SU-DHL-6 (cell line): ENCODE measurements around the gene NPAS2.

Experiments
- H2AFZ ChIP-seq: fragments of 200-600 bp; sonication (generic); 2 replicates; pipeline ENCODE4 v1.6.1; 2014; ENCODE audit warnings: low read depth, mild to moderate bottlenecking, moderate library complexity, mixed read lengths, antibody characterized with exemption, low read length; ENCODE audit not compliant: severe bottlenecking
- H3F3A ChIP-seq: fragments of 200-600 bp; shearing (Covaris generic); 2 replicates; pipeline ENCODE4 v1.6.0; 2016; ENCODE audit warnings: antibody characterized with exemption, mild to moderate bottlenecking; ENCODE audit not compliant: insufficient read depth
- H3K27ac ChIP-seq: fragments of 200-600 bp; sonication (generic); 2 replicates; pipeline ENCODE4 v1.5.1; 2016; ENCODE audit warnings: low read depth, mild to moderate bottlenecking, low read length, moderate library complexity, mixed read lengths
- H3K27me3 ChIP-seq: fragments of 200-600 bp; sonication (generic), shearing (Covaris generic); 2 replicates; pipeline ENCODE4 v1.6.0; 2014; ENCODE audit warnings: mild to moderate bottlenecking, low read length
- H3K36me3 ChIP-seq: fragments of 200-600 bp; sonication (generic); 2 replicates; pipeline ENCODE4 v1.6.1; 2014; ENCODE audit warnings: mild to moderate bottlenecking, low read length, mixed read lengths
- H3K4me2 ChIP-seq: fragments of 300-600, 200-600 bp; shearing (Covaris generic), sonication (generic); 2 replicates; pipeline ENCODE4 v1.6.0; 2014; ENCODE audit warnings: low read length, low read depth, mild to moderate bottlenecking; ENCODE audit not compliant: poor library complexity, severe bottlenecking
- H3K4me3 ChIP-seq: fragments of 200-600 bp; sonication (generic); 2 replicates; pipeline ENCODE4 v1.5.1; 2014; ENCODE audit warnings: antibody characterized with exemption, low read length, mild to moderate bottlenecking, mixed read lengths; ENCODE audit not compliant: insufficient read depth, poor library complexity, severe bottlenecking
- H3K79me2 ChIP-seq: fragments of 200-600 bp; sonication (generic); 2 replicates; pipeline ENCODE4 v1.6.1; 2014; ENCODE audit warnings: mild to moderate bottlenecking, low read length, moderate library complexity; ENCODE audit not compliant: insufficient read depth
- H3K9ac ChIP-seq: fragments of 200-600 bp; sonication (generic); 2 replicates; pipeline ENCODE4 v1.7.0; 2014; ENCODE audit warnings: mild to moderate bottlenecking, low read length
- H3K9me2 ChIP-seq: fragments of 200-600 bp; sonication (generic); replicated peaks from 2 replicates; pipeline ENCODE4 v1.6.1; 2014; ENCODE audit warnings: low read length; ENCODE audit not compliant: insufficient read depth
- H3K9me3 ChIP-seq: fragments of 200-600 bp; sonication (generic); 2 replicates; pipeline ENCODE4 v1.6.1; 2014; ENCODE audit warnings: low read length, mixed read lengths; ENCODE audit not compliant: insufficient read depth
- H4K20me1 ChIP-seq: fragments of 200-600 bp; sonication (generic); 2 replicates; pipeline ENCODE4 v1.6.1; 2014; ENCODE audit warnings: low read depth, mild to moderate bottlenecking, antibody characterized with exemption, low read length, moderate library complexity, mixed read lengths
- CTCF ChIP-seq: fragments of 200-600 bp; sonication (generic); IDR thresholded peaks from one replicate; pipeline ENCODE4 v1.5.1; 2017; ENCODE audit warnings: antibody characterized with exemption, mild to moderate bottlenecking, low read length, moderate library complexity; ENCODE audit not compliant: insufficient read depth, poor library complexity, severe bottlenecking
- EZH2phosphoT487 ChIP-seq: fragments of 200-600 bp; sonication (generic), shearing (Covaris generic); conservative IDR thresholded peaks from 2 replicates; pipeline ENCODE4 v1.6.1; 2018; ENCODE audit warnings: mild to moderate bottlenecking, antibody characterized with exemption, low read length, moderate library complexity, mixed read lengths

Gene NPAS2

GRCh38 chr2:100852999-100853908 is 33.3 kb downstream of the NPAS2 start:
- H3K79me2 ChIP-seq, result no peaks in the 10 kb centered on the region
- no peaks in the 10 kb centered on the region for H3K9me2 ChIP-seq
- no peak overlapping the region for H3K4me2 ChIP-seq
- H3K27me3 ChIP-seq, result no peaks in the 10 kb centered on the region
- H3K9ac ChIP-seq, result no peak overlapping the region
- TF ChIP-seq EZH2phosphoT487 (no peak), CTCF (no peak)
- no peaks in the 10 kb centered on the region for H3K36me3 ChIP-seq
- H4K20me1 ChIP-seq, result no peaks in the 10 kb centered on the region
- H3K9me3 ChIP-seq, result no peaks in the 10 kb centered on the region
- H3K4me3 ChIP-seq, result no peak overlapping the region
- no peak overlapping the region for H3K27ac ChIP-seq
- H2AFZ ChIP-seq, result no peak overlapping the region
- no peaks in the 10 kb centered on the region for H3F3A ChIP-seq

- Histone ChIP-seq H3K4me2 (no peak overlapping the region), H3K9ac (no peak overlapping the region), H3K4me3 (no peak overlapping the region), H3K27ac (no peak overlapping the region), H4K20me1 (no peaks in the 10 kb centered on the region), H3K36me3 (no peaks in the 10 kb centered on the region), H3K9me2 (no peaks in the 10 kb centered on the region), H3K27me3 (no peaks in the 10 kb centered on the region), H3K79me2 (no peaks in the 10 kb centered on the region), H3K9me3 (no peaks in the 10 kb centered on the region), H3F3A (no peaks in the 10 kb centered on the region), H2AFZ (no peak overlapping the region)
- TF ChIP-seq CTCF, result no peak
- no peak for TF ChIP-seq EZH2phosphoT487
Observed at GRCh38 chr2:100853909-100854810, 34.2 kb downstream of the NPAS2 start.

GRCh38 chr2:100855084-100855483 is 35.1 kb downstream of the NPAS2 start:
- H3K4me2 ChIP-seq, result no peak overlapping the region
- H3K9me3 ChIP-seq, result no peaks in the 10 kb centered on the region
- H3K36me3 ChIP-seq, result no peaks in the 10 kb centered on the region
- no peaks in the 10 kb centered on the region for H3K79me2 ChIP-seq
- TF ChIP-seq CTCF, result no peak
- TF ChIP-seq EZH2phosphoT487, result no peak
- no peak overlapping the region for H3K4me3 ChIP-seq
- H3K27ac ChIP-seq, result no peak overlapping the region
- no peaks in the 10 kb centered on the region for H3F3A ChIP-seq
- H3K27me3 ChIP-seq, result no peaks in the 10 kb centered on the region
- H4K20me1 ChIP-seq, result no peaks in the 10 kb centered on the region
- no peak overlapping the region for H2AFZ ChIP-seq
- H3K9ac ChIP-seq, result no peak overlapping the region
- H3K9me2 ChIP-seq, result no peaks in the 10 kb centered on the region
